Gastrocnemius medialis (tissue), 4 donors: Measurements from ENCODE around the gene GRIK4. TPM values are rescaled to one million over a fixed set of nuclear protein-coding genes. Genes with fewer than 3 reads are reported as not detected.

ENCODE experiments used
- ATAC-seq, 2 donors: fragments of 150-250 bp; one replicate each; pipeline ENCODE4 v1.9.1; 2016
- DNase-seq, 2 donors: peaks; one replicate each; pipeline ENCODE4 v3.0.0-alpha.2; 2019
- H3K27ac ChIP-seq, 4 donors: fragments of 200-600 bp; sonication (generic); 1 replicate in 1 of 4; 2 replicates in 3 of 4; pipeline ENCODE4 v1.5.1; 2016 to 2018; ENCODE audit warnings: mild to moderate bottlenecking in 2 of 4, moderate library complexity in 1 of 4
- H3K27me3 ChIP-seq, 3 donors: fragments of 200-600 bp; sonication (generic) in 2 of 3; 1 replicate in 1 of 3; 2 replicates in 2 of 3; pipeline versions ENCODE4 v1.5.1 to v1.6.0; 2016 to 2019; ENCODE audit warnings: mild to moderate bottlenecking in 1 of 3, moderate library complexity in 1 of 3
- H3K36me3 ChIP-seq, 2 donors: fragments of 200-600 bp; sonication (generic) in 1 of 2; one replicate each; pipeline ENCODE4 v1.5.1; 2017 to 2018
- H3K4me1 ChIP-seq, 2 donors: fragments of 200-600 bp; sonication (generic) in 1 of 2; one replicate each; pipeline ENCODE4 v1.5.1; 2016 to 2017; ENCODE audit warnings: mild to moderate bottlenecking in 2 of 2
- H3K4me3 ChIP-seq, 4 donors: fragments of 200-600 bp; sonication (generic) in 3 of 4; 1 replicate in 1 of 4; 2 replicates in 3 of 4; pipeline ENCODE4 v1.5.1; 2016 to 2019; ENCODE audit warnings: mild to moderate bottlenecking in 2 of 4
- H3K9me3 ChIP-seq, 3 donors: fragments of 200-600 bp; sonication (generic) in 2 of 3; 1 replicate in 1 of 3; 2 replicates in 2 of 3; pipeline ENCODE4 v1.5.1; 2016 to 2019
- POLR2A ChIP-seq, 2 donors: fragments of 450-650 bp; IDR thresholded peaks; one replicate each; pipeline ENCODE4 v1.6.1; 2017; ENCODE audit warnings: antibody characterized with exemption in 2 of 2, mild to moderate bottlenecking in 2 of 2, moderate library complexity in 2 of 2
- in situ Hi-C, 4 donors: fragments of 200-750 bp; cut with MboI; loops; one replicate each; pipeline versions ENCODE4 v1.15.0 to v1.8.0; 2017; ENCODE audit warnings: low sequenced_read_pairs in 4 of 4
- intact Hi-C: fragments of 100-400 bp; cut with DNase I; formaldehyde crosslinking; loops from one replicate; pipeline ENCODE4 v1.15.1; 2023; ENCODE audit warnings: low total_unique reads
- total RNA-seq, 4 donors: library from RNA; depleted of rRNA; stranded (reverse); fragments of >200 nt; gene quantifications; one replicate each; pipeline versions ENCODE4 v1.1.0 to v1.2.3, GENCODE V29; 2016
- TF ChIP-seq, protein P1 (sequence below), 5 experiments: fragments of 450-650 bp in 3 of 5; fragments of 200-600 bp in 2 of 5; sonication (generic) in 2 of 5; IDR thresholded peaks in 4 of 5; conservative IDR thresholded peaks in 1 of 5; 1 replicate in 4 of 5; 2 replicates in 1 of 5; pipeline ENCODE4 v1.5.1; 2016 to 2019; ENCODE audit warnings: antibody characterized with exemption in 5 of 5, mild to moderate bottlenecking in 3 of 5, moderate library complexity in 3 of 5

Gene GRIK4
- total RNA-seq, 4 donors from 2014 or later: 0.42 TPM; not detected in 3

DNA sequence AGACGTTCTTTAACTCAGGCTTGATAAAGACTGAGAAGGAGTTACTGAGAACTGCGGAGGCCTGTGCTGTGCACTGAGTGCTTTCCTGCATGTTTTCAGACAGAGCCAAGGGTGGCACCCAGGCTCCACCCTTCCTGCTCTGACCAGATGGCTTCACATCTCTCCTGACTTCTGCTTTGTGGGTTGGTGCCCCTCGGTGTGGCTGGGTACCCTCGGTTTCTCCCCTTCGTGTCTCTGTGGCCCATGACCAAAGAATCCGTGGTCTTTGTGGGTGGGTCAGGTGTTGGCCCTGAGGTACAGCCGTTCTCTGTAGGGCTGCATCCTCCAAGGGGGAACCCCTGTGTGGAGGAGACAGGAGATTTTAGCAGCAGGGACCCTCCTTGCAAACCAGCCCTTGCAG, 34.3 kb downstream of the GRIK4 start:
- no peak overlapping the region for H3K27ac ChIP-seq
- H3K9me3 ChIP-seq: no peaks in the 10 kb centered on the region
- DNase-seq (no peak), ATAC-seq (no peak)
- peaks cover 12 to 15% of the 10 kb centered on the region in 2 donors for H3K4me1 ChIP-seq
- no peak for TF ChIP-seq POLR2A (IDR thresholded peaks at IDR 0.05)
- TF ChIP-seq, protein P1, sequence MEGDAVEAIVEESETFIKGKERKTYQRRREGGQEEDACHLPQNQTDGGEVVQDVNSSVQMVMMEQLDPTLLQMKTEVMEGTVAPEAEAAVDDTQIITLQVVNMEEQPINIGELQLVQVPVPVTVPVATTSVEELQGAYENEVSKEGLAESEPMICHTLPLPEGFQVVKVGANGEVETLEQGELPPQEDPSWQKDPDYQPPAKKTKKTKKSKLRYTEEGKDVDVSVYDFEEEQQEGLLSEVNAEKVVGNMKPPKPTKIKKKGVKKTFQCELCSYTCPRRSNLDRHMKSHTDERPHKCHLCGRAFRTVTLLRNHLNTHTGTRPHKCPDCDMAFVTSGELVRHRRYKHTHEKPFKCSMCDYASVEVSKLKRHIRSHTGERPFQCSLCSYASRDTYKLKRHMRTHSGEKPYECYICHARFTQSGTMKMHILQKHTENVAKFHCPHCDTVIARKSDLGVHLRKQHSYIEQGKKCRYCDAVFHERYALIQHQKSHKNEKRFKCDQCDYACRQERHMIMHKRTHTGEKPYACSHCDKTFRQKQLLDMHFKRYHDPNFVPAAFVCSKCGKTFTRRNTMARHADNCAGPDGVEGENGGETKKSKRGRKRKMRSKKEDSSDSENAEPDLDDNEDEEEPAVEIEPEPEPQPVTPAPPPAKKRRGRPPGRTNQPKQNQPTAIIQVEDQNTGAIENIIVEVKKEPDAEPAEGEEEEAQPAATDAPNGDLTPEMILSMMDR (IDR thresholded peaks at IDR 0.05 in 4 of 5, conservative IDR thresholded peaks at IDR 0.05 in 1 of 5): no peak
- H3K36me3 ChIP-seq: no peaks in the 10 kb centered on the region
- H3K27me3 ChIP-seq: no peaks in the 10 kb centered on the region
- intact Hi-C loops: no loop called here
- no peak overlapping the region for H3K4me3 ChIP-seq
- in situ Hi-C loops: no loop called here

DNA sequence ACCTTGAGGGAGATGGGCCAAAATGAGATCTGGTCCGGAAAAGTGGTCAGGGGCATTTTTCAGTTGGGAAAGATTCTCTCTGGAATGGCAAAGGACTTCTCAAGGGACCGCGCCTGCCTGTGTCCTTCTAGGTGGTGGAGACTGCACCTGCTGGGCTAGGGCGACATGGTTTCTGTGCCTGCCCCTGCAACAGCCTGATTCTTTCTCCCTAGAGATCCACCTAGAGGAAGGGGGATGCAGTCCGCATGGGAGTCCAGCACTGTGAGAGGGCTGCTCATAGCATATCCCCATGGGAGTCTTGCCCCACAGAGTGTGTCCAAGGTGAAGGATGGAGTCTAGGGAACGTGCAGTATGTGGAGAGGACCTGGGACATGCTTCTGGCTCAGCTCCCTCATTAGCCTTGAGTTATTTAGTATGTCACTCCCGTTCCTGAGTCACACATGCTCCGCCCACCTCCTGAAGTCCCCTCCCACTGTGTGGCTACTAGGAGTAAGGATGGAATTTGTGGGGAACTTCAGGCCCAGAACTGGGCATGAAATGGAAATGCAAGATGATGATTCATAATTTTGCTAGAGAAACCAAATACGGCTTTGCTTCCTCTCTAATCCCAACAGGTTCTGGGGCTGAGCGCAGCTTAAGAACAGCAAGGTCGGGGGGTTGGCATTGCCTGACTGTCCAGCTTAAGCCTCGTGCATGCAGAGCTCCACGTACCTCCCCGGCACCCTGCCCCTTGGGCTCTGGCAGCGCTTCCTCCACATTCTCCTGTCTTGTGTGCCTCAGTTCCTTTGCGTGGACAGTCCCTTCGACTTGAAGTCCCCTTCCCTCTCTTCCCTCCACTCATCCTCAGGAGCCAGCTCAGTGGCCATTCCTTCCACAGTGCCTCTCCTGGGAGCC, 35.0 kb downstream of the GRIK4 start:
- Histone ChIP-seq H3K27ac (peak overlapping the region in 2 of 4 donors; percentile 27 to 63), H3K9me3 (no peaks in the 10 kb centered on the region), H3K36me3 (no peaks in the 10 kb centered on the region), H3K4me1 (peaks cover 12 to 15% of the 10 kb centered on the region in 2 donors), H3K27me3 (no peaks in the 10 kb centered on the region), H3K4me3 (no peak overlapping the region)
- intact Hi-C loops (no loop called here), in situ Hi-C loops (no loop called here)
- ATAC-seq (peak in 1 of 2 donors; percentile 26), DNase-seq (peak in 1 of 2 donors; percentile 21)
- TF ChIP-seq POLR2A (IDR thresholded peaks at IDR 0.05): no peak
- TF ChIP-seq, protein P1 (IDR thresholded peaks at IDR 0.05 in 4 of 5, conservative IDR thresholded peaks at IDR 0.05 in 1 of 5): no peak

DNA sequence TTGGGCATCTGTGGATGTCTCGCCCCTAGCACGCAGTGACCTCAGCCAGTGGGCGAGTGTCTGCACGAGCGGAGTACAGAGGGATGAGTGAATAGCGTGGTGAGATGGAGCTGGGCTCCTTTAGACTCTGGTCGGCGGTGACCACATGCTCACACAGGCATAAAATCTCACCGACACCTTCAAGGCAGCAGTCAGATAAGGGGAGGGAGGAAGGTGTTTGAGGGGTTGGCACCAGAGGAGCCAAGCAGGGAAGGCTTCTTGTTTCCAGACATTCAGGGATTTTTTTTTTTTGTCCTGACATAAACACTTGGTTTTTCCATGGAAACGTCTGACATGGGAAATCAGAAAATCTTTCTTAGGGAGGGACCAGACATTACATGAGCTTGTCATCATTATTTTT, 35.8 kb downstream of the GRIK4 start:
- DNase-seq (no peak), ATAC-seq (peak in 1 of 2 donors; percentile 10)
- TF ChIP-seq, protein P1 (IDR thresholded peaks at IDR 0.05 in 4 of 5, conservative IDR thresholded peaks at IDR 0.05 in 1 of 5): no peak
- no peak for TF ChIP-seq POLR2A (IDR thresholded peaks at IDR 0.05)
- Histone ChIP-seq H3K4me3 (no peak overlapping the region), H3K4me1 (peaks cover 12 to 15% of the 10 kb centered on the region in 2 donors), H3K9me3 (no peaks in the 10 kb centered on the region), H3K27me3 (no peaks in the 10 kb centered on the region), H3K27ac (peak overlapping the region in 3 of 4 donors; percentile 8 to 63 (median 27)), H3K36me3 (no peaks in the 10 kb centered on the region)
- intact Hi-C loops: no loop called here
- in situ Hi-C loops: no loop called here

DNA sequence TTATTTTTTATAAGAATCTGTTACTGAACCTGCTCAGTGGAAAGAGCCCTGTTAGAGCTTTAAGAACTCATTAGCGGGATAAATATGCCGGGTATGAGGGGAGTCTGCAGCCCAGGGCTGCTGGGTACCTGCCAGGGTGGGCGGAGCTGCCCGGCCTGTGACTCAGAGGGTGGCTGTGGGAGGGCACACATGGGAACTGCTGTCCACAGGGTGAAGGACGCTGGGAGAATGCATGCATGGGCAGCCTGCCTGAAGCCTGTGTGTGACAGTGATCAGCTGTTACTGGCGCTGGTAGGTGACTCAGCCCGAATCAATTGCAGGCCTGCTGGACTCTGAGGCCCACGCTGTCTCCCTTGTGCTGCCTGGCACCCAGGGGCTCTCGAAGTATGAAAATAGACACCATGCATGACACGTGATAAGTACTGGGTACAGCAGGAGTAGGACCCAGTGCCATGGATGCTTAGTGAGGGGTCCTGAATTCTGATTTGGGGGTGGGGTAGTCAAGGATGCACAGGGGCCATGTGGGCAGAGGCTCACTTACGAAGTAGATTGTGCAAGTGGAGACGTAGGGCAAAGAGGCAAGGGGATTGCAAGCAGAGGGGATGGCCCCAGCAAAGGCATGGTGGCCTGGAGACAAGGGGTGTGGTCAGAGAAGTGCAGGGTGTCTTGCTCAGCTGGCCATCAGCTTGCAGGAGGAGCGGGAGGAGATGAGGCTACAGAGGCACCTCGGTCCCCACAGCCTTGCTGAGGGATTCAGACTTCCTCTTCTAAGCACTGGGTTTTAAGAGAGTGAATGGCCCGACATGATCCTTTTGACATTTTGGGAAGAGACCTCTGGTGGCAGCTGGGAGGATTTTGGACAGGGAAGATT, 36.5 kb downstream of the GRIK4 start:
- Histone ChIP-seq H3K36me3 (no peaks in the 10 kb centered on the region), H3K4me1 (peaks cover 12 to 15% of the 10 kb centered on the region in 2 donors), H3K4me3 (no peak overlapping the region), H3K27ac (peak overlapping the region; percentile 40 to 67 (median 52)), H3K9me3 (no peaks in the 10 kb centered on the region), H3K27me3 (no peaks in the 10 kb centered on the region)
- in situ Hi-C loops: no loop called here
- intact Hi-C loops: no loop called here
- TF ChIP-seq, protein P1 (IDR thresholded peaks at IDR 0.05 in 4 of 5, conservative IDR thresholded peaks at IDR 0.05 in 1 of 5): no peak
- no peak for TF ChIP-seq POLR2A (IDR thresholded peaks at IDR 0.05)
- ATAC-seq: peak; percentile 92 to 94
- DNase-seq: peak; percentile 79 to 85
